ENCODE data around the gene HES4. TPM values are rescaled to one million over a fixed set of nuclear protein-coding genes. Genes with fewer than 3 reads are reported as not detected.

HES4 gene
- total RNA-seq, 1 experiment from 2014 or later: 233 TPM

GRCh38 chr1:985126-985525, 14.8 kb downstream of the HES4 start:
- no peak overlapping the region for H3K9ac ChIP-seq (ENCODE audit: low read length)
- H3K36me3 ChIP-seq (ENCODE audit: low read depth, low read length): no peaks in the 10 kb centered on the region
- peaks cover 19% of the 10 kb centered on the region for H3K4me1 ChIP-seq (ENCODE audit: insufficient read depth, low read length)
- no peak overlapping the region for H3K27ac ChIP-seq (ENCODE audit: low read length)
- intact Hi-C loops (cut with micrococcal nuclease): loop anchor here (2.0 kb wide), 1 partner anchor 78 kb away; no protein-coding TSS in a partner anchor
- no peak overlapping the region for H2AFZ ChIP-seq (ENCODE audit: low read length)
- no peaks in the 10 kb centered on the region for H4K20me1 ChIP-seq (ENCODE audit: low read length)
- ChIA-PET CTCF (interaction anchor here (1.0 to 1.2 kb wide), 2 partner anchors 79 to 83 kb away, joined by 6 to 14 read pairs; no protein-coding TSS in a partner anchor), POLR2A (ENCODE audit: unreplicated experiment) (no interaction called here)
- TF ChIP-seq EZH2 (IDR thresholded peaks at IDR 0.05; ENCODE audit: low read length, unreplicated experiment) (no peak), CTCF (conservative IDR thresholded peaks at IDR 0.05; ENCODE audit: low read depth, low read length) (no peak), EZH2phosphoT487 (IDR thresholded peaks at IDR 0.05; ENCODE audit: borderline replicate concordance, low read length) (no peak)
- H3K4me3 ChIP-seq (ENCODE audit: low read length): no peak overlapping the region
- ATAC-seq: no peak
- no TSS peak for BruUV-seq (replicated peaks)
- no peaks in the 10 kb centered on the region for H3K79me2 ChIP-seq (ENCODE audit: low read length)
- H3F3A ChIP-seq (ENCODE audit: low read length, unreplicated experiment): no peaks in the 10 kb centered on the region
- H3K4me2 ChIP-seq (ENCODE audit: low read length): no peak overlapping the region
- DNase-seq: no peak
- no peaks in the 10 kb centered on the region for H3K9me2 ChIP-seq (replicated peaks; ENCODE audit: low read length)
- H3K27me3 ChIP-seq (ENCODE audit: low read length): peaks cover 11% of the 10 kb centered on the region
- no peaks in the 10 kb centered on the region for H3K9me3 ChIP-seq (ENCODE audit: low read length)

GRCh38 chr1:984476-984814, 15.5 kb downstream of the HES4 start:
- H4K20me1 ChIP-seq (ENCODE audit: low read length): no peaks in the 10 kb centered on the region
- POLR2A ChIA-PET (ENCODE audit: unreplicated experiment): no interaction called here
- H3K9me3 ChIP-seq (ENCODE audit: low read length): no peaks in the 10 kb centered on the region
- CTCF ChIA-PET: interaction anchor here (0.6 to 1.2 kb wide), 6 partner anchors 18 to 307 kb away, joined by 3 to 14 read pairs (median 5); no protein-coding TSS in a partner anchor
- ATAC-seq: peak; percentile 12
- peak overlapping the region; percentile 64 for H3K4me3 ChIP-seq (ENCODE audit: low read length)
- H3K36me3 ChIP-seq (ENCODE audit: low read depth, low read length): no peaks in the 10 kb centered on the region
- intact Hi-C loops (cut with micrococcal nuclease): loop anchor here (2.0 kb wide), 1 partner anchor 78 kb away; no protein-coding TSS in a partner anchor
- no peaks in the 10 kb centered on the region for H3K79me2 ChIP-seq (ENCODE audit: low read length)
- no peaks in the 10 kb centered on the region for H3K9me2 ChIP-seq (replicated peaks; ENCODE audit: low read length)
- peak overlapping the region; percentile 85 for H3K4me2 ChIP-seq (ENCODE audit: low read length)
- TF ChIP-seq CTCF (conservative IDR thresholded peaks at IDR 0.05; ENCODE audit: low read depth, low read length) (0 out of 2 replicates have a peak, but pooled peaks have one; percentile 9), EZH2 (IDR thresholded peaks at IDR 0.05; ENCODE audit: low read length, unreplicated experiment) (no peak), EZH2phosphoT487 (IDR thresholded peaks at IDR 0.05; ENCODE audit: borderline replicate concordance, low read length) (no peak)
- H3K9ac ChIP-seq (ENCODE audit: low read length): no peak overlapping the region
- no TSS peak for BruUV-seq (replicated peaks)
- H3K4me1 ChIP-seq (ENCODE audit: insufficient read depth, low read length): peaks cover 19% of the 10 kb centered on the region
- no peak overlapping the region for H3K27ac ChIP-seq (ENCODE audit: low read length)
- peak overlapping the region; percentile 62; the same call in 1 of the 2 replicates for H2AFZ ChIP-seq (ENCODE audit: low read length)
- no peak for DNase-seq
- peaks cover 11% of the 10 kb centered on the region for H3K27me3 ChIP-seq (ENCODE audit: low read length)
- H3F3A ChIP-seq (ENCODE audit: low read length, unreplicated experiment): no peaks in the 10 kb centered on the region

GRCh38 chr1:983798-984475, 16.0 kb downstream of the HES4 start:
- peak overlapping the region; percentile 69 for H2AFZ ChIP-seq (ENCODE audit: low read length)
- ChIA-PET CTCF (interaction anchor here (0.6 to 3.1 kb wide), 11 partner anchors 17 to 308 kb away, joined by 3 to 23 read pairs (median 6); partner anchors contain the start of gene ISG15), POLR2A (ENCODE audit: unreplicated experiment) (no interaction called here)
- H3F3A ChIP-seq (ENCODE audit: low read length, unreplicated experiment): no peaks in the 10 kb centered on the region
- no peaks in the 10 kb centered on the region for H3K9me3 ChIP-seq (ENCODE audit: low read length)
- H3K9me2 ChIP-seq (replicated peaks; ENCODE audit: low read length): no peaks in the 10 kb centered on the region
- peak overlapping the region; percentile 85 for H3K4me2 ChIP-seq (ENCODE audit: low read length)
- H3K27ac ChIP-seq (ENCODE audit: low read length): no peak overlapping the region
- H3K4me1 ChIP-seq (ENCODE audit: insufficient read depth, low read length): peaks cover 19% of the 10 kb centered on the region
- no peaks in the 10 kb centered on the region for H4K20me1 ChIP-seq (ENCODE audit: low read length)
- BruUV-seq (replicated peaks): no TSS peak
- peak; percentile 57 for ATAC-seq
- TF ChIP-seq EZH2phosphoT487 (IDR thresholded peaks at IDR 0.05; ENCODE audit: borderline replicate concordance, low read length) (no peak), CTCF (conservative IDR thresholded peaks at IDR 0.05; ENCODE audit: low read depth, low read length) (peak; percentile 89)
- intact Hi-C loops (cut with micrococcal nuclease): loop anchor here (2.0 kb wide), 1 partner anchor 79 kb away; no protein-coding TSS in a partner anchor
- H3K36me3 ChIP-seq (ENCODE audit: low read depth, low read length): no peaks in the 10 kb centered on the region
- H3K9ac ChIP-seq (ENCODE audit: low read length): no peak overlapping the region
- no peaks in the 10 kb centered on the region for H3K79me2 ChIP-seq (ENCODE audit: low read length)
- peaks cover 11% of the 10 kb centered on the region for H3K27me3 ChIP-seq (ENCODE audit: low read length)
- peak overlapping the region; percentile 64 for H3K4me3 ChIP-seq (ENCODE audit: low read length)
- DNase-seq: peak; percentile 59
